Transverse colon (tissue), 4 donors: Measurements from ENCODE around the gene CAND2. TPM values are rescaled to one million over a fixed set of nuclear protein-coding genes. Genes with fewer than 3 reads are reported as not detected.
A peak's percentile ranks its signal among the peaks of the same experiment; 100 is the strongest.
"Not testable (repeated sequence)": the region's sequence is repeated elsewhere in the genome, so short reads cannot be mapped to it uniquely, and the experiment has no call there.

Experiments
- DNase-seq: peaks from one replicate; pipeline ENCODE4 v3.0.0-alpha.2; 2019
- H3K27ac ChIP-seq, 4 donors: fragments of 200-600 bp; sonication (generic); 2 replicates each; pipeline ENCODE4 v1.5.1; 2016 to 2018; ENCODE audit warnings: inconsistent platforms in 4 of 4
- H3K27me3 ChIP-seq: fragments of 200-600 bp; sonication (generic); 2 replicates; pipeline ENCODE4 v1.5.1; 2017; ENCODE audit warnings: inconsistent platforms
- H3K36me3 ChIP-seq, 4 donors: fragments of 200-600 bp; sonication (generic); 2 replicates each; pipeline ENCODE4 v1.5.1; 2017 to 2019; ENCODE audit warnings: inconsistent platforms in 4 of 4
- H3K4me1 ChIP-seq, 4 donors: fragments of 200-600 bp; sonication (generic); 2 replicates each; pipeline ENCODE4 v1.5.1; 2017 to 2020; ENCODE audit warnings: inconsistent platforms in 4 of 4
- H3K4me3 ChIP-seq, 4 donors: fragments of 200-600 bp; sonication (generic); 1 replicate in 1 of 4; 2 replicates in 3 of 4; pipeline versions ENCODE4 v1.5.1 to v1.6.1; 2017 to 2019; ENCODE audit warnings: inconsistent platforms in 4 of 4
- H3K9me3 ChIP-seq, 2 donors: fragments of 200-600 bp; sonication (generic); 2 replicates each; pipeline ENCODE4 v1.5.1; 2017 to 2019; ENCODE audit warnings: inconsistent platforms in 2 of 2
- CTCF ChIP-seq, 5 experiments: fragments of 200-600 bp in 3 of 5; fragments of 450-650 bp in 2 of 5; sonication (generic) in 3 of 5; IDR thresholded peaks; 1 replicate in 2 of 5; 2 replicates in 3 of 5; pipeline ENCODE4 v1.5.1; 2016 to 2017; ENCODE audit warnings: antibody characterized with exemption in 5 of 5, inconsistent platforms in 3 of 5, mild to moderate bottlenecking in 2 of 5, moderate library complexity in 1 of 5
- EP300 ChIP-seq: sonication (generic); formaldehyde crosslinking; IDR thresholded peaks from one replicate; pipeline ENCODE4 v1.6.1; 2017; ENCODE audit warnings: antibody characterized with exemption, low read depth
- POLR2A ChIP-seq: fragments of 450-650 bp; IDR thresholded peaks from one replicate; pipeline ENCODE4 v1.6.1; 2016; ENCODE audit warnings: antibody characterized with exemption, mild to moderate bottlenecking, moderate library complexity
- POLR2AphosphoS5 ChIP-seq, 3 donors: sonication (generic); formaldehyde crosslinking; IDR thresholded peaks; one replicate each; pipeline ENCODE4 v1.6.1; 2016; ENCODE audit warnings: antibody characterized with exemption in 3 of 3
- WGBS, 2 donors: methylation state at CpG; one replicate each; pipeline ENCODE4 v1.1.5; 2018; ENCODE audit warnings: low coverage in 1 of 2; 5-methylcytosine and 5-hydroxymethylcytosine counted together
- in situ Hi-C, 4 donors: fragments of 200-750 bp; cut with MboI; loops; one replicate each; pipeline versions ENCODE4 v1.15.0 to v1.15.1; 2017; ENCODE audit warnings: low sequenced_read_pairs in 3 of 4, low pct_ligation_motif_present in 1 of 4, low pct_unique_long_range_greater_than_20kb in 1 of 4
- intact Hi-C: fragments of 100-400 bp; cut with DNase I; formaldehyde crosslinking; loops from one replicate; pipeline ENCODE4 v1.15.1; 2023; ENCODE audit warnings: low total_unique reads
- total RNA-seq, 4 donors: library from RNA; depleted of rRNA; stranded (reverse); fragments of >200 nt; gene quantifications; one replicate each; pipeline ENCODE4 v1.1.0, GENCODE V29; 2016

CAND2 gene
- total RNA-seq, 4 donors from 2014 or later: 2.7 to 18.3 (median 9.7) TPM

GRCh38 chr3:12871404-12871983, 75.0 kb downstream of the CAND2 start:
- Histone ChIP-seq H3K9me3 (no peaks in the 10 kb centered on the region), H3K27ac (no peak overlapping the region), H3K27me3 (peaks cover 16% of the 10 kb centered on the region), H3K4me1 (peaks cover 5 to 22% (median 18%) of the 10 kb centered on the region in 4 donors), H3K36me3 (no peaks in the 10 kb centered on the region), H3K4me3 (no peak overlapping the region)
- no peak for DNase-seq
- no peak for TF ChIP-seq POLR2A
- intact Hi-C loops (no loop called here), in situ Hi-C loops (loop anchor here in 1 of 4 donors (5.0 kb wide), 1 partner anchor 959 kb away; no protein-coding TSS in a partner anchor)
- 75 to 88% methylated on average over 6 to 12 of the region's 12 CpGs for WGBS, 2 donors

- Histone ChIP-seq H3K27me3 (peaks cover 7% of the 10 kb centered on the region), H3K9me3 (no peaks in the 10 kb centered on the region), H3K27ac (no peak overlapping the region), H3K36me3 (no peaks in the 10 kb centered on the region), H3K4me1 (peaks cover 3 to 9% (median 9%) of the 10 kb centered on the region in 4 donors), H3K4me3 (peak overlapping the region in 2 of 4 donors; percentile 18 to 34)
- intact Hi-C loops: no loop called here
- TF ChIP-seq POLR2AphosphoS5 (IDR thresholded peaks at IDR 0.05) (no peak), CTCF (IDR thresholded peaks at IDR 0.05) (peak in 1 of 5 experiments; percentile 22)
- in situ Hi-C loops: no loop called here
- whole genome bisulfite sequencing, 2 donors: 2 to 41% methylated on average over 7 to 38 of the region's 60 CpGs
- DNase-seq: peak; percentile 46
Observed at GRCh38 chr3:12875857-12876836, 79.7 kb downstream of the CAND2 start.

- H3K27ac ChIP-seq: no peak overlapping the region
- no peaks in the 10 kb centered on the region for H3K36me3 ChIP-seq
- TF ChIP-seq CTCF (IDR thresholded peaks at IDR 0.05) (no peak), POLR2AphosphoS5 (IDR thresholded peaks at IDR 0.05) (no peak), POLR2A (no peak), EP300 (no peak)
- no peak overlapping the region for H3K4me3 ChIP-seq
- intact Hi-C loops: no loop called here
- no peak for DNase-seq
- in situ Hi-C loops: no loop called here
- 88% methylated on average over 7 of the region's 7 CpGs; no CpG with 5 or more reads in 1 of the 2 donors for WGBS, 2 donors
- peaks cover 3 to 9% (median 9%) of the 10 kb centered on the region in 4 donors for H3K4me1 ChIP-seq
- H3K9me3 ChIP-seq: no peaks in the 10 kb centered on the region
- peaks cover 7% of the 10 kb centered on the region for H3K27me3 ChIP-seq
Observed at GRCh38 chr3:12877040-12877439, 80.6 kb downstream of the CAND2 start.

- peaks cover 3 to 9% (median 9%) of the 10 kb centered on the region in 4 donors for H3K4me1 ChIP-seq
- in situ Hi-C loops: no loop called here
- DNase-seq: no peak
- no peaks in the 10 kb centered on the region for H3K9me3 ChIP-seq
- no peak overlapping the region for H3K27ac ChIP-seq
- 85% methylated on average over 2 of the region's 2 CpGs; no CpG with 5 or more reads in 1 of the 2 donors for WGBS, 2 donors
- H3K27me3 ChIP-seq: peaks cover 7% of the 10 kb centered on the region
- no peaks in the 10 kb centered on the region for H3K36me3 ChIP-seq
- intact Hi-C loops: no loop called here
- no peak for TF ChIP-seq EP300
- no peak overlapping the region for H3K4me3 ChIP-seq
Observed at GRCh38 chr3:12878141-12878574, 81.7 kb downstream of the CAND2 start.

- H3K36me3 ChIP-seq, intact Hi-C loops, H3K4me1 ChIP-seq, DNase-seq, H3K9me3 ChIP-seq, H3K27ac ChIP-seq, in situ Hi-C loops, H3K27me3 ChIP-seq, H3K4me3 ChIP-seq: not testable (repeated sequence)
- WGBS, 2 donors: 61% methylated on average over 2 of the region's 2 CpGs; no CpG with 5 or more reads in 1 of the 2 donors
Observed at GRCh38 chr3:12878758-12879157, 82.3 kb downstream of the CAND2 start.
